SH-SY5Y (cell line): Measurements from ENCODE around the gene ERGIC1.

Experiments
- GATA2 ChIP-seq: IDR thresholded peaks from 2 replicates; pipeline ENCODE4 v1.6.1; 2011; ENCODE audit warnings: mild to moderate bottlenecking, low read depth, low read length
- GATA3 ChIP-seq: IDR thresholded peaks from 2 replicates; pipeline ENCODE4 v1.6.1; 2011; ENCODE audit warnings: low read depth, mild to moderate bottlenecking, low read length, moderate library complexity

DNA sequence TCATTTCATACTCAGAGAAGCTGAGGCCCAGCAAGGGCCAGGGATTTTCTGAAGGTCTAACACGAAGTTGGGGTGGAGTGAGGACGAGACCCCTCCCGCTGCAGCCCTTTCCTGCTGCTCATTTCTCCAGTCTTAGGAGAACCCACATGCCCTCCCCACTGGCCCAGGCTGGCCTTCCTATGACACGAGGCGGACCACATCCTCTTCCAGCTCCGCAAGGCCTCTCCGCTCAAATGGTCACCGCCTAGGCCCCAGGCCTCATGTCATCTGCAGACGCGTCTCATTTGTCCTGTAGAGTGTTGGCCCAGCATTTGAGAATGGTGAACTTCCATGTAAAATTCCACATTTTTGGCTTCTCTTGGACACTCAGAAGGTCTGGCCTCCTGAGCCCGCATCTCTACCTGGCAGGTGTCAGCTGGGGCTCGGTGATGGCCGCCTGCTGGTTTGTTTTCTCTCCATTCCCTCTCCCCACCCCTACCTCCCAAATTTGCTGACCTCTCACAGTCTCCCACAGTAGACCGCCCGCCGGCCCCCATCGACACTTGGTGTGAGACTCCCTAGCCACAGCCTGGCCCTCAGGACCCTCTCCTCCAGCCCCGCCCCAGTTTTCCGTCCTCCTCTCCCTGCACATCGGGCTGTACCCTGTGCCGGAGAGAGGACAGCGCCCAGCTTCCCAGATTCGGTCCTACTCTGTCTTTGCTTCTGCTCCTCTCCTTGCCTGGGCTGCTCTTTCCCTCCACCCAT lies 51.7 kb downstream of the ERGIC1 start:
- no peak for TF ChIP-seq GATA2
- no peak for TF ChIP-seq GATA3
